ENCODE results near the gene RHOJ. TPM values are rescaled to one million over a fixed set of nuclear protein-coding genes. Genes with fewer than 3 reads are reported as not detected.
A peak's percentile ranks its signal among the peaks of the same experiment; 100 is the strongest.
"Not testable (repeated sequence)": the region's sequence is repeated elsewhere in the genome, so short reads cannot be mapped to it uniquely, and the experiment has no call there.

The RHOJ gene
- total and polyA plus RNA-seq, 8 donors: 21.5 to 66.7 (median 60.2) TPM

- Histone ChIP-seq H3K4me1 (no peaks in the 10 kb centered on the region), H3K36me3 (no peaks in the 10 kb centered on the region), H3K27me3 (no peaks in the 10 kb centered on the region), H3K9me3 (no peaks in the 10 kb centered on the region), H3K27ac (no peak overlapping the region), H3K4me3 (no peak overlapping the region)
- intact Hi-C loops (cut with DNase I): no loop called here
- no peak for ATAC-seq
- no peak for TF ChIP-seq CTCF (IDR thresholded peaks at IDR 0.05)
- DNase-seq: no peak
Observed at GRCh38 chr14:63299351-63300110, 95.3 kb downstream of the RHOJ start.

- no peak overlapping the region for H3K4me3 ChIP-seq
- ATAC-seq (no peak), DNase-seq (no peak)
- intact Hi-C loops (cut with DNase I): no loop called here
- no peaks in the 10 kb centered on the region for H3K9me3 ChIP-seq
- no peak for TF ChIP-seq CTCF (IDR thresholded peaks at IDR 0.05)
- no peak overlapping the region for H3K27ac ChIP-seq
- H3K4me1 ChIP-seq: no peaks in the 10 kb centered on the region
- H3K27me3 ChIP-seq: no peaks in the 10 kb centered on the region
- no peaks in the 10 kb centered on the region for H3K36me3 ChIP-seq
Observed at GRCh38 chr14:63300854-63301253, 96.6 kb downstream of the RHOJ start.

GRCh38 chr14:63301891-63302534 lies 97.8 kb downstream of the RHOJ start:
- H3K27ac ChIP-seq: no peak overlapping the region
- H3K4me1 ChIP-seq: no peaks in the 10 kb centered on the region
- H3K9me3 ChIP-seq: no peaks in the 10 kb centered on the region
- intact Hi-C loops (cut with DNase I): no loop called here
- H3K27me3 ChIP-seq: no peaks in the 10 kb centered on the region
- ATAC-seq (no peak), DNase-seq (no peak)
- no peak overlapping the region for H3K4me3 ChIP-seq
- no peak for TF ChIP-seq CTCF (IDR thresholded peaks at IDR 0.05)
- no peaks in the 10 kb centered on the region for H3K36me3 ChIP-seq

GRCh38 chr14:63304429-63304828 lies 100.2 kb downstream of the RHOJ start:
- H3K27me3 ChIP-seq; intact Hi-C loops (cut with DNase I); DNase-seq; H3K4me3 ChIP-seq; H3K9me3 ChIP-seq; H3K4me1 ChIP-seq; H3K27ac ChIP-seq; ATAC-seq; H3K36me3 ChIP-seq: not testable (repeated sequence)

- no peak for ATAC-seq
- no peaks in the 10 kb centered on the region for H3K4me1 ChIP-seq
- no peak overlapping the region for H3K4me3 ChIP-seq
Observed at GRCh38 chr14:63308723-63309317, 104.6 kb downstream of the RHOJ start.

More at GRCh38 chr14:63308723-63309317, 104.6 kb downstream of the RHOJ start:
- intact Hi-C loops (cut with DNase I): no loop called here
- Histone ChIP-seq H3K36me3 (no peaks in the 10 kb centered on the region), H3K9me3 (no peaks in the 10 kb centered on the region), H3K27ac (no peak overlapping the region), H3K27me3 (no peaks in the 10 kb centered on the region)
- TF ChIP-seq CTCF (IDR thresholded peaks at IDR 0.05): peak; percentile 9 to 27
- DNase-seq: no peak

Measured in left lung (tissue), 10 donors.